Activated CD4-positive, alpha-beta T cell treated with anti-CD3 and anti-CD28 coated beads for 36 hours (primary cell): ENCODE data around the gene OR2B6. TPM values are rescaled to one million over a fixed set of nuclear protein-coding genes. Genes with fewer than 3 reads are reported as not detected.
"Not testable (repeated sequence)": the region's sequence is repeated elsewhere in the genome, so short reads cannot be mapped to it uniquely, and the experiment has no call there.

Experiments
- ATAC-seq: fragments of 200-7000 bp; cut with Tn5 transposase; one replicate; pipeline ENCODE4 v1.10.0; 2021; ENCODE audit warnings: mild to moderate bottlenecking, moderate library complexity
- CTCF ChIA-PET: fragments of 350-600 bp; sonication (Branson Sonifier 250); formaldehyde crosslinking; loops from one replicate; lab custom pipeline; 2021; ENCODE audit warnings: antibody characterized with exemption; lab: Charles Lee
- POLR2A ChIA-PET: fragments of 350-600 bp; sonication (Branson Sonifier 250); formaldehyde crosslinking; loops from one replicate; lab custom pipeline; 2021; ENCODE audit warnings: antibody characterized with exemption, inconsistent platforms; lab: Charles Lee
- DNase-seq: peaks from one replicate; pipeline ENCODE4 v3.0.0-alpha.2; 2020
- H3K27ac Mint-ChIP-seq: one replicate; pipeline ENCODE4 v1.8.0; 2021; ENCODE audit warnings: mixed read lengths
- H3K27me3 Mint-ChIP-seq: one replicate; pipeline ENCODE4 v1.8.0; 2021; ENCODE audit warnings: mixed read lengths
- H3K36me3 Mint-ChIP-seq: one replicate; pipeline ENCODE4 v1.8.0; 2021; ENCODE audit warnings: low read depth, mixed read lengths
- H3K4me1 Mint-ChIP-seq: one replicate; pipeline ENCODE4 v1.8.0; 2021; ENCODE audit warnings: mixed read lengths
- H3K4me3 Mint-ChIP-seq: one replicate; pipeline ENCODE4 v1.8.0; 2021; ENCODE audit warnings: mild to moderate bottlenecking, moderate library complexity, mixed read lengths
- H3K9me3 Mint-ChIP-seq: one replicate; pipeline ENCODE4 v1.8.0; 2021; ENCODE audit warnings: low read depth, mixed read lengths
- intact Hi-C, 2 experiments: fragments of 100-400 bp; cut with DNase I in 1 of 2; cut with micrococcal nuclease in 1 of 2; formaldehyde crosslinking; loops; one replicate each; pipeline versions ENCODE4 v1.14.2 to v1.15.1; 2022 to 2024; cut with DNase I, micrococcal nuclease
- total RNA-seq, 2 experiments: library from RNA; stranded (reverse); gene quantifications; one replicate each; pipeline ENCODE4 v1.2.3, GENCODE V29; 2021

OR2B6 gene
- not detected for total RNA-seq

- CTCF ChIA-PET, result no interaction called here
- H3K4me1 Mint-ChIP-seq, result no peaks in the 10 kb centered on the region
- no peak for ATAC-seq
- peaks cover 39% of the 10 kb centered on the region for H3K27me3 Mint-ChIP-seq
- POLR2A ChIA-PET, result no interaction called here
- no peak within 1 kb of the TSS for H3K4me3 Mint-ChIP-seq
- H3K36me3 Mint-ChIP-seq, result no peaks in the 10 kb centered on the region
- DNase-seq, result no peak
- H3K27ac Mint-ChIP-seq, result no peak within 1 kb of the TSS
- intact Hi-C loops, result no loop called here
- no peaks in the 10 kb centered on the region for H3K9me3 Mint-ChIP-seq
Observed at GRCh38 chr6:27956941-27957340, at the start of gene OR2B6. Gene OR2B6, plus strand, starts transcription at chr6:27957241. Its CDS starts 0 bp downstream, at chr6:27957241.

DNA sequence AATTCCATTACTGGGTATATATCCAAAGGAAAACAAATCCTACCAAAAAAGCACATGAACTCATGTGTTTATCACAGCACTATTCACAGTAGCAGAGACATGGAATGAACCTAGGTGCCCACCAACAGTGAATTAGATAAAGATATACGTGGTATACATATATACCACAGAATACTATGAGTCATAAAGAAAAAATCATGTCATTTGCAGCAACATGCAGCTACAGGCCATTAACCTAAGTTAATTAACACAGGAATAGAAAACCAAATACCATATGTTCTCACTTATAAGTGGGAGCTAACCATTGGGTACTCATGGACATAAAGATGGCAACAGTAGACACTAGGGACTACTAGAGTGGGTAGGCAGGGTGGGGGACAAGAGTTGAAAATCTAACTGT, 49.0 kb upstream of the OR2B6 start:
- DNase-seq (no peak), ATAC-seq (no peak)
- Mint-ChIP-seq H3K27ac (no peak overlapping the region), H3K9me3 (no peaks in the 10 kb centered on the region), H3K27me3 (peaks cover 8% of the 10 kb centered on the region), H3K4me3 (no peak overlapping the region), H3K36me3 (no peaks in the 10 kb centered on the region), H3K4me1 (no peaks in the 10 kb centered on the region)
- POLR2A ChIA-PET, result no interaction called here
- intact Hi-C loops, result loop anchor here (10.0 kb wide), 3 partner anchors 177 to 747 kb away; partner anchors contain the start of gene ZNF165 (in 1 of the 2)
- CTCF ChIA-PET, result interaction anchor here (0.8 to 0.9 kb wide), 2 partner anchors 10 to 221 kb away, joined by 3 read pairs; no protein-coding TSS in a partner anchor

DNA sequence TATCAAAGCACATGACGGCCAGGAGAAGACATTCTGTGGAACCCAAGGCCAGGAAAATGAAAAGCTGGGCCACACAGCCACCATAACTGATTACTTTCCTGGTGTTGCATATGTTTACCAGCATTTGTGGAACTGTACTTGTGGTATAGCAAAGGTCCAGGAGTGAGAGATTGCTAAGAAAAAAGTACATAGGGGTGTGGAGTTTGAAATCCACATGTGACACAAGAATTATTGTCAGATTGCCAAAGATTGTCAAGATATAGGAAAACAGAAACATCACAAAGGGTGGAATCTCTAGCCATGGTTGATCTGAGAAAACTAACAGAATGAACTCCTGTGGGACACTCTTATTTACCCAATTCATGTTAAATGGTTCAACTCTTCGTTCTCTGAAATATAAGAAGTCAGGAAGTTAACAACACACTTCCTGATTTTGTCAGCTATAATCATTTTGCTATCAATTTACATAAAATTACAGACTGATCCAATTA, 45.0 kb upstream of the OR2B6 start, which contains the start of gene OR2B2:
Gene OR2B2, minus strand, starts transcription at position 441 of the 491 bp plus-strand sequence. Its CDS starts 77 bp downstream, at position 364.
- ChIA-PET CTCF (no interaction called here), POLR2A (no interaction called here)
- H3K4me1 Mint-ChIP-seq, result no peaks in the 10 kb centered on the region
- peaks cover 13% of the 10 kb centered on the region for H3K27me3 Mint-ChIP-seq
- no peaks in the 10 kb centered on the region for H3K36me3 Mint-ChIP-seq
- H3K9me3 Mint-ChIP-seq, result no peaks in the 10 kb centered on the region
- H3K27ac Mint-ChIP-seq, result no peak within 1 kb of the TSS
- intact Hi-C loops, result no loop called here
- no peak within 1 kb of the TSS for H3K4me3 Mint-ChIP-seq
- DNase-seq, result no peak
- ATAC-seq, result no peak

DNA sequence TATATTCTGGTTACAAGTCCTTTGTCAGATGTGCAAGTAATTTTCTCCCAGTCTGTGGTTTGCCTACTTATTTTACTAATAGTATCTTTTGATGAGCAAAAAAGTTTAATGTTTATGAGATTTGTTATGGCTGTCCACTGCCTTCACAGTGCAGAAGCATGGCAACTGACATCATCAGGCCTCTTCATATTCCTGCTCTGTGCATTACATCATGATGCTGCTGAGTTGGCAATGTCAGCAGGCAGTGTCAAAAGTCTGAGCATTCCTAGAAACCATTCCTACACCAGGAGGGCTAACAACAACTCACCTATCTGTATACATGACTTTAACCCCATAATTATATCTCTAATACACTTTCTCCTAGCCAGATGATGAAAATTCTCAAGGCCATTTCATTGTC, 34.1 kb upstream of the OR2B6 start:
- CTCF ChIA-PET, result no interaction called here
- intact Hi-C loops, result no loop called here
- POLR2A ChIA-PET, result no interaction called here
- peaks cover 17% of the 10 kb centered on the region for H3K27me3 Mint-ChIP-seq
- no peaks in the 10 kb centered on the region for H3K36me3 Mint-ChIP-seq
- DNase-seq, result no peak
- H3K27ac Mint-ChIP-seq, result no peak overlapping the region
- no peak overlapping the region for H3K4me3 Mint-ChIP-seq
- H3K4me1 Mint-ChIP-seq, result no peaks in the 10 kb centered on the region
- H3K9me3 Mint-ChIP-seq, result no peaks in the 10 kb centered on the region
- ATAC-seq, result no peak

DNA sequence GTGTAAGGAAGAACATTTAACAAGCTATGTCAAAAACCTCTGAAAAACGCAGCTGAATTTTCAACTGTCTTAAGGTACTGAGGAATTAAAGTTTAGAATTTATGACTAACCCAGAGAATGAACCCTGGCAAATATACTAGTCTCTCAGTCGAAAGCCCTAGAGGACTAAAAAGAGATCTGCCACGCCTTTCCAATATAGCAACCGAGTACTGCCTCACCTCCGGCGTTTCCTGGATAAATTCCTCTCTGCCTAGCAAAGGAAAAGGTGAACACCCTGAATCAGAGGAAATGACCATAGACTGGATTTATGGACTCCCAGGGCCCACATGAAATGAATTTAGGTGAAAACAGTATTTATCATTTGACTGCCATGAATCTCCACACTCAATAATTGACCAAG, 32.9 kb upstream of the OR2B6 start:
- no peak for ATAC-seq
- Mint-ChIP-seq H3K4me1 (no peaks in the 10 kb centered on the region), H3K4me3 (no peak overlapping the region), H3K36me3 (no peaks in the 10 kb centered on the region), H3K27me3 (peaks cover 20% of the 10 kb centered on the region), H3K9me3 (no peaks in the 10 kb centered on the region), H3K27ac (no peak overlapping the region)
- ChIA-PET POLR2A (no interaction called here), CTCF (no interaction called here)
- intact Hi-C loops, result no loop called here
- DNase-seq, result no peak

GRCh38 chr6:27928041-27928440, 29.0 kb upstream of the OR2B6 start:
- H3K4me1 Mint-ChIP-seq, H3K4me3 Mint-ChIP-seq, H3K9me3 Mint-ChIP-seq, DNase-seq, H3K27ac Mint-ChIP-seq, CTCF ChIA-PET, ATAC-seq, POLR2A ChIA-PET, H3K36me3 Mint-ChIP-seq, intact Hi-C loops: not testable (repeated sequence)
- peaks cover 22% of the 10 kb centered on the region for H3K27me3 Mint-ChIP-seq

GRCh38 chr6:27929930-27930329, 27.1 kb upstream of the OR2B6 start:
- H3K27ac Mint-ChIP-seq, H3K9me3 Mint-ChIP-seq, DNase-seq, intact Hi-C loops, H3K4me1 Mint-ChIP-seq, POLR2A ChIA-PET, CTCF ChIA-PET, ATAC-seq, H3K36me3 Mint-ChIP-seq, H3K4me3 Mint-ChIP-seq: not testable (repeated sequence)
- peaks cover 21% of the 10 kb centered on the region for H3K27me3 Mint-ChIP-seq

DNA sequence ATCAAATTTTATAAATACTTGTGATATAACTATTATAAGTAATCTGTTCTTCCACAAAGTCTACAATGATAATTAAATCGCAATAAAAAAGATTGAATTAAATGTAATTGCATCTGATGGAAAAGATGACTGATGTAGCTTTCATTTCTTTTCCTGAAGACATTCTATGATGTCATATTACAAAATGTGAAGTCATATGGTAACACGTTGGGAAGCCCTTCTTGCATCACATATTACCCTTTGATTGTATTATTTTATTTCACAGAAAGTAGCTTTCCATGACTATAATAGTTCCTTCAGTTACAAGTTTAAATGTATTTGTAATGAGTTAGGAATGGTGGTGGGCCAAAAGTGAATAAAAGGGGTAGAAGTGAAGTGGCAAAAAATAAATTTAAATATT, 25.8 kb upstream of the OR2B6 start:
- H3K27me3 Mint-ChIP-seq, result peaks cover 25% of the 10 kb centered on the region
- no peaks in the 10 kb centered on the region for H3K9me3 Mint-ChIP-seq
- ChIA-PET CTCF (interaction anchor here (0.6 kb wide), 1 partner anchor 51 kb away, joined by 3 read pairs; no protein-coding TSS in a partner anchor), POLR2A (no interaction called here)
- no peak for ATAC-seq
- intact Hi-C loops, result no loop called here
- no peak overlapping the region for H3K27ac Mint-ChIP-seq
- H3K4me3 Mint-ChIP-seq, result no peak overlapping the region
- no peaks in the 10 kb centered on the region for H3K36me3 Mint-ChIP-seq
- no peaks in the 10 kb centered on the region for H3K4me1 Mint-ChIP-seq
- DNase-seq, result no peak

GRCh38 chr6:27940766-27941165, 16.3 kb upstream of the OR2B6 start:
- Mint-ChIP-seq H3K4me3 (no peak overlapping the region), H3K36me3 (no peaks in the 10 kb centered on the region), H3K4me1 (no peaks in the 10 kb centered on the region), H3K27me3 (peaks cover 42% of the 10 kb centered on the region), H3K27ac (no peak overlapping the region), H3K9me3 (no peaks in the 10 kb centered on the region)
- POLR2A ChIA-PET, result no interaction called here
- ATAC-seq, result no peak
- CTCF ChIA-PET, result no interaction called here
- intact Hi-C loops, result no loop called here
- DNase-seq, result no peak

DNA sequence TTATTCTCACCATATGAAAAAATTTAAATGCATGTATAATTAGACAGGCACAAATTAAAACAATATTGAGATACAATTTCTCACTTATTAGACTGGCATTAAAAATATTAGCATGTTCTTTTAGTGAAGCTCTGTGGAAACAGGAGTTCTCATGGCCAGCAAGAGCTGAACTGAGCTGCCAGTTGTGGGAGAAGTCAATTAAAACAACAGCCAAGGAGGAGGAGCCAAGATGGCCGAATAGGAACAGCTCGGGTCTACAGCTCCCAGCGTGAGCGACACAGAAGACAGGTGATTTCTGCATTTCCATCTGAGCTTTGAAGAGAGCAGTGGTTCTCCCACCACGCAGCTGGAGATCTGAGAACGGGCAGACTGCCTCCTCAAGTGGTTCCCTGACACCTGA, 14.0 kb upstream of the OR2B6 start:
- DNase-seq, intact Hi-C loops, H3K27ac Mint-ChIP-seq, H3K9me3 Mint-ChIP-seq, ATAC-seq, H3K4me3 Mint-ChIP-seq, POLR2A ChIA-PET, H3K36me3 Mint-ChIP-seq, H3K4me1 Mint-ChIP-seq, CTCF ChIA-PET: not testable (repeated sequence)
- peaks cover 42% of the 10 kb centered on the region for H3K27me3 Mint-ChIP-seq

DNA sequence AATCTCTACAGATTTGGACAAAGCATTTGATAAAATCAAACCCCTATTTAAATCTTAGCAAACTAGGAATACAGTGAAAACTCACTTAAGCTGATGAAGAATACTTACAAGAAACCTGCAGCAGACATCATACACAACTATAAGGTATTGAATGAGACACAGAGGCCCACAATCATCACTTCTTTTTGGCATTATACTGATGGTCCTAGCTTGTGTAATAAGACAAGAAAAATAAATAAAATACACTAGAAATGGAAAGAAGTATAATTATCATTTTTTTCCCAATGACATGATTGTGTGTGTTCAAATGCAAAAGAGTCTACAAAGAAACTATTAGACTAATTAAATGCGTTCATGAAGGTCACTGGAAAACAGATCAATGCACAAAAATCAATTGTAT, 8.8 kb upstream of the OR2B6 start:
- Mint-ChIP-seq H3K36me3 (no peaks in the 10 kb centered on the region), H3K4me1 (no peaks in the 10 kb centered on the region), H3K27me3 (peaks cover 31% of the 10 kb centered on the region), H3K27ac (no peak overlapping the region), H3K9me3 (peaks cover 6% of the 10 kb centered on the region), H3K4me3 (no peak overlapping the region)
- DNase-seq (no peak), ATAC-seq (no peak)
- POLR2A ChIA-PET, result no interaction called here
- intact Hi-C loops, result no loop called here
- CTCF ChIA-PET, result no interaction called here

DNA sequence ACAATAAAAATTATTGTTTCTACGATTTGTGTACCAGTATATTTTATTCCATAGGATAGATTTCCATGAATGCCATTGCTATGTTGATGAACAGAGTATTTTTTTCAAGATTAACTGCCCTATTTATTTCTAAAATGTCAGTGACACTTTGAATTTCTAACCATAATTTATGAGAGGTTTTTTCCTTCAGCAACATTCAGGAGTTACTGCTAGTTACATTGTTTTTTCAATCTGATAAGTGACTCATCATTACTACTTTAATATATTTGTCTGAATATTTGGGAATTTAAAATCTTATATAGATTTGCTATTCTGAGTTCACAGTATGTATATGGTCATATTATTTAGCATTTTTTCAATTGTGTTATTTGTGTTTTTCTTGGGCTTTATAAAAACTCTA, 6.0 kb upstream of the OR2B6 start:
- DNase-seq (no peak), ATAC-seq (no peak)
- no peak overlapping the region for H3K4me3 Mint-ChIP-seq
- CTCF ChIA-PET, result no interaction called here
- no peaks in the 10 kb centered on the region for H3K36me3 Mint-ChIP-seq
- peaks cover 6% of the 10 kb centered on the region for H3K9me3 Mint-ChIP-seq
- POLR2A ChIA-PET, result no interaction called here
- H3K27ac Mint-ChIP-seq, result no peak overlapping the region
- no peaks in the 10 kb centered on the region for H3K4me1 Mint-ChIP-seq
- intact Hi-C loops, result no loop called here
- peaks cover 41% of the 10 kb centered on the region for H3K27me3 Mint-ChIP-seq
